HepG2 (cell line): Measurements from ENCODE around the gene METTL26. TPM values are rescaled to one million over a fixed set of nuclear protein-coding genes. Genes with fewer than 3 reads are reported as not detected.

Experiments used
- CHD4 ChIP-seq: fragments of 200-600 bp; sonication (generic); IDR thresholded peaks from 2 replicates; pipeline ENCODE4 v1.7.0; 2017; ENCODE audit warnings: mild to moderate bottlenecking, low read length, borderline replicate concordance
- E2F5 ChIP-seq: sonication (generic); formaldehyde crosslinking; conservative IDR thresholded peaks from 2 replicates; pipeline ENCODE4 v1.4.0; 2020; ENCODE audit warnings: missing genetic modification reagents
- ELK4 ChIP-seq: sonication (generic); formaldehyde crosslinking; IDR thresholded peaks from 2 replicates; pipeline ENCODE4 v1.9.0; 2021; ENCODE audit warnings: missing genetic modification reagents, borderline replicate concordance
- EP300 ChIP-seq, 3 experiments: sonication (generic) in 1 of 3; formaldehyde crosslinking in 1 of 3; IDR thresholded peaks; 2 replicates each; pipeline versions ENCODE4 v1.5.1 to v1.6.1; 2011 to 2020; ENCODE audit warnings: low read depth in 2 of 3, low read length in 2 of 3, borderline replicate concordance in 1 of 3, improper control_type of control experiment in 1 of 3, mild to moderate bottlenecking in 1 of 3, missing genetic modification reagents in 1 of 3, moderate library complexity in 1 of 3
- HMGA1 ChIP-seq: sonication (generic); formaldehyde crosslinking; conservative IDR thresholded peaks from 2 replicates; pipeline ENCODE4 v1.4.0; 2020; ENCODE audit warnings: missing genetic modification reagents
- MXD1 ChIP-seq: sonication (generic); formaldehyde crosslinking; IDR thresholded peaks from 2 replicates; pipeline ENCODE4 v1.4.0; 2020; ENCODE audit warnings: mild to moderate bottlenecking, missing genetic modification reagents
- MXI1 ChIP-seq: IDR thresholded peaks from 3 replicates; pipeline ENCODE4 v1.6.1; 2012; ENCODE audit warnings: low read depth, low read length, inconsistent platforms, borderline replicate concordance
- NCOA2 ChIP-seq: sonication (generic); formaldehyde crosslinking; IDR thresholded peaks from 2 replicates; pipeline ENCODE4 v1.8.0; 2022; ENCODE audit warnings: inconsistent platforms
- PCBP1 ChIP-seq: fragments of 200-400 bp; formaldehyde crosslinking; IDR thresholded peaks from 2 replicates; pipeline ENCODE4 v1.6.1; 2017; ENCODE audit warnings: mild to moderate bottlenecking, low read depth, low read length, borderline replicate concordance
- PHF8 ChIP-seq: sonication (generic); formaldehyde crosslinking; IDR thresholded peaks from 2 replicates; pipeline ENCODE4 v1.5.0; 2020; ENCODE audit warnings: missing genetic modification reagents
- SALL1 ChIP-seq: sonication (generic); formaldehyde crosslinking; IDR thresholded peaks from 2 replicates; pipeline ENCODE4 v1.8.0; 2022; ENCODE audit warnings: mild to moderate bottlenecking, missing genetic modification reagents
- SAP130 ChIP-seq: IDR thresholded peaks from 2 replicates; pipeline ENCODE4 v1.6.1; 2016; ENCODE audit warnings: low read depth
- SP1 ChIP-seq, 2 experiments: fragments of 450-650 bp in 1 of 2; sonication (generic) in 1 of 2; formaldehyde crosslinking in 1 of 2; IDR thresholded peaks; 2 replicates each; pipeline versions ENCODE4 v1.4.0 to v1.6.1; 2016 to 2020; ENCODE audit warnings: missing genetic modification reagents in 1 of 2
- TAF15 ChIP-seq: fragments of 200-400 bp; formaldehyde crosslinking; IDR thresholded peaks from one replicate; pipeline ENCODE4 v1.6.1; 2018; ENCODE audit warnings: mild to moderate bottlenecking, low read depth, low read length; ENCODE audit not compliant: poor library complexity, severe bottlenecking
- U2AF1 ChIP-seq: fragments of 200-400 bp; formaldehyde crosslinking; optimal IDR thresholded peaks from 2 replicates; pipeline ENCODE3; 2017; ENCODE audit warnings: mild to moderate bottlenecking, low read depth, low read length
- ZFP36 ChIP-seq: fragments of 150-350 bp; IDR thresholded peaks from 2 replicates; pipeline ENCODE4 v1.6.1; 2018; ENCODE audit warnings: borderline replicate concordance, low read length, low read depth; ENCODE audit not compliant: partially characterized antibody
- ZFP41 ChIP-seq: sonication (generic); formaldehyde crosslinking; IDR thresholded peaks from 2 replicates; pipeline ENCODE4 v1.4.0; 2020; ENCODE audit warnings: mild to moderate bottlenecking, missing genetic modification reagents, borderline replicate concordance
- ZKSCAN8 ChIP-seq: IDR thresholded peaks from 2 replicates; pipeline ENCODE4 v1.6.1; 2016; ENCODE audit warnings: borderline replicate concordance, missing genetic modification reagents, missing compliant biosample characterization
- ZMYM4 ChIP-seq: sonication (generic); formaldehyde crosslinking; IDR thresholded peaks from 2 replicates; pipeline ENCODE4 v1.8.1; 2023; ENCODE audit warnings: mild to moderate bottlenecking, missing genetic modification reagents
- ZNF562 ChIP-seq: sonication (generic); formaldehyde crosslinking; IDR thresholded peaks from 2 replicates; pipeline ENCODE4 v1.8.0; 2022; ENCODE audit warnings: missing genetic modification reagents, borderline replicate concordance
- ZNF687 ChIP-seq: sonication (generic); formaldehyde crosslinking; IDR thresholded peaks from 2 replicates; pipeline ENCODE4 v1.5.1; 2020; ENCODE audit warnings: mild to moderate bottlenecking, missing genetic modification reagents, moderate library complexity
- ZNF709 ChIP-seq: sonication (generic); formaldehyde crosslinking; IDR thresholded peaks from 2 replicates; pipeline ENCODE4 v1.5.0; 2020; ENCODE audit warnings: mild to moderate bottlenecking, missing genetic modification reagents
- polyA plus RNA-seq, 8 experiments: library from polyadenylated mRNA; depleted of rRNA in 3 of 8; stranded (reverse) in 7 of 8; unstranded in 1 of 8; fragments of >200 nt; fragmentation: Illumina TruSeq in 4 of 8; extraction: Trizol in 4 of 8; gene quantifications; 2 replicates each; pipeline versions ENCODE4 v1.2.1 to v1.2.3, GENCODE V29; 2011 to 2016; ENCODE audit warnings: low read depth in 4 of 8, missing spikeins in 1 of 8, mixed read lengths in 1 of 8; ENCODE audit not compliant: insufficient read depth in 1 of 8
- total RNA-seq, 5 experiments: library from RNA; depleted of rRNA; stranded (reverse); fragments of >200 nt; fragmentation: Illumina TruSeq; extraction: Trizol; gene quantifications; 2 replicates each; pipeline ENCODE4 v1.2.3, GENCODE V29; 2016; ENCODE audit warnings: low read depth in 1 of 5

METTL26 gene
- total and polyA plus RNA-seq, 2 of the 13 experiments (the other 11 are each of a cell fraction or from before 2014, with no cell fraction given) = 65.5 to 70.1 TPM

GRCh38 chr16:674968-675883 lies 39.1 kb upstream of the METTL26 start, which contains the start of gene RHBDL1 (continued):
- TF ChIP-seq ZFP41 (CRISPR knock-in tag) (no peak), CHD4 (no peak), ZMYM4 (CRISPR knock-in tag) (no peak), SP1 (IDR thresholded peaks at IDR 0.05) (no peak), SP1 (CRISPR knock-in tag; IDR thresholded peaks at IDR 0.05) (no peak), ZNF709 (CRISPR knock-in tag) (no peak), E2F5 (CRISPR knock-in tag) (no peak), ZNF687 (CRISPR knock-in tag) (peak; percentile 16), TAF15 (peak; percentile 51), SALL1 (CRISPR knock-in tag) (peak; percentile 36), SAP130 (CRISPR knock-in tag) (0 out of 2 replicates have a peak, but pooled peaks have one; percentile 6), ZKSCAN8 (no peak), MXD1 (CRISPR knock-in tag) (peak; percentile 65), HMGA1 (CRISPR knock-in tag) (no peak), PCBP1 (0 out of 2 replicates have a peak, but pooled peaks have one; percentile 44), NCOA2 (CRISPR knock-in tag) (no peak), U2AF1 (no peak), ZFP36 (peak; percentile 99), ZNF562 (no peak), EP300 (IDR thresholded peaks at IDR 0.05; ENCODE audit: low read depth in 2 of 2, low read length in 2 of 2) (no peak), EP300 (CRISPR knock-in tag; IDR thresholded peaks at IDR 0.05; ENCODE audit: borderline replicate concordance) (no peak), PHF8 (CRISPR knock-in tag) (no peak), MXI1 (no peak), ELK4 (CRISPR knock-in tag) (no peak)
